Measurements from ENCODE around the gene ITLN2.
"Not testable (repeated sequence)": the region's sequence is repeated elsewhere in the genome, so short reads cannot be mapped to it uniquely, and the experiment has no call there.

ITLN2 gene

GRCh38 chr1:160904783-160905616 lies 49.6 kb downstream of the ITLN2 start:
- DNase-seq = no peak

GRCh38 chr1:160902251-160902650 lies 52.4 kb downstream of the ITLN2 start:
- DNase-seq = not testable (repeated sequence)

GRCh38 chr1:160901768-160902167 lies 52.8 kb downstream of the ITLN2 start:
- no peak for DNase-seq

GRCh38 chr1:160900683-160901082 lies 53.9 kb downstream of the ITLN2 start:
- not testable (repeated sequence) for DNase-seq

Data from NCI-H2081 treated with DMSO at 0.1 percent for 48 hours (cell line).